MM.1S (cell line): ENCODE data around the gene WDFY1.

Experiments
- DNase-seq: peaks from one replicate; pipeline ENCODE4 v3.0.0-alpha.2; 2015
- H2AFZ ChIP-seq: fragments of 300-600 bp; sonication (generic); 2 replicates; pipeline ENCODE4 v1.6.0; 2016; ENCODE audit warnings: antibody characterized with exemption, low read length
- H3F3A ChIP-seq: fragments of 300-600 bp; sonication (generic); 2 replicates; pipeline ENCODE4 v1.6.1; 2016; ENCODE audit warnings: mild to moderate bottlenecking, antibody characterized with exemption, low read length, moderate library complexity, mixed read lengths; ENCODE audit not compliant: insufficient read depth
- H3K27ac ChIP-seq: fragments of 300-600 bp; sonication (generic); 2 replicates; pipeline ENCODE4 v1.5.1; 2016; ENCODE audit warnings: mild to moderate bottlenecking, low read length
- H3K27me3 ChIP-seq: fragments of 300-600 bp; sonication (generic); replicated peaks from 2 replicates; pipeline ENCODE4 v1.6.0; 2016; ENCODE audit warnings: low read length; ENCODE audit not compliant: insufficient read depth
- H3K36me3 ChIP-seq: fragments of 300-600 bp; sonication (generic); replicated peaks from 2 replicates; pipeline ENCODE4 v1.6.1; 2016; ENCODE audit warnings: mild to moderate bottlenecking, low read length, mixed read lengths; ENCODE audit not compliant: insufficient read depth
- H3K4me1 ChIP-seq: fragments of 300-600 bp; sonication (generic); 2 replicates; pipeline ENCODE4 v1.6.1; 2016; ENCODE audit warnings: low read length, mixed read lengths
- H3K4me2 ChIP-seq: fragments of 300-600 bp; sonication (generic); 2 replicates; pipeline ENCODE4 v1.6.0; 2016; ENCODE audit warnings: low read depth, low read length
- H3K4me3 ChIP-seq: fragments of 300-600 bp; sonication (generic); 2 replicates; pipeline ENCODE4 v1.5.1; 2016; ENCODE audit warnings: low read length, mixed read lengths
- H3K79me2 ChIP-seq: fragments of 300-600 bp; sonication (generic); 2 replicates; pipeline ENCODE4 v1.6.1; 2016; ENCODE audit warnings: mixed run types, low read length, mixed read lengths
- H3K9ac ChIP-seq: fragments of 300-600 bp; sonication (generic); 2 replicates; pipeline ENCODE4 v1.6.1; 2016; ENCODE audit warnings: low read length, mixed read lengths
- H3K9me2 ChIP-seq: fragments of 300-600 bp; sonication (generic); replicated peaks from 2 replicates; pipeline ENCODE4 v1.6.1; 2016; ENCODE audit warnings: mild to moderate bottlenecking, low read length, mixed read lengths; ENCODE audit not compliant: insufficient read depth
- H3K9me3 ChIP-seq: fragments of 300-600 bp; sonication (generic); replicated peaks from 2 replicates; pipeline ENCODE4 v1.6.1; 2016; ENCODE audit warnings: mild to moderate bottlenecking, low read length, mixed read lengths; ENCODE audit not compliant: insufficient read depth
- H4K20me1 ChIP-seq: fragments of 300-600 bp; sonication (generic); 2 replicates; pipeline ENCODE4 v1.6.1; 2016; ENCODE audit warnings: mild to moderate bottlenecking, low read length, moderate library complexity, mixed read lengths; ENCODE audit not compliant: insufficient read depth
- CTCF ChIP-seq: fragments of 300-600 bp; sonication (generic); IDR thresholded peaks from 2 replicates; pipeline ENCODE4 v1.5.1; 2016; ENCODE audit warnings: antibody characterized with exemption, low read length, mixed read lengths
- EZH2 ChIP-seq: fragments of 300-600 bp; sonication (generic); optimal IDR thresholded peaks from 2 replicates; pipeline ENCODE3; 2017; ENCODE audit warnings: low read depth, mild to moderate bottlenecking, antibody characterized with exemption, low read length, mixed read lengths
- EZH2phosphoT487 ChIP-seq: fragments of 300-600 bp; sonication (generic); IDR thresholded peaks from 2 replicates; pipeline ENCODE4 v1.6.1; 2018; ENCODE audit warnings: antibody characterized with exemption, low read length

The WDFY1 gene

GRCh38 chr2:223909001-223909741, 36.0 kb downstream of the WDFY1 start:
- no peaks in the 10 kb centered on the region for H3F3A ChIP-seq
- no peaks in the 10 kb centered on the region for H3K27me3 ChIP-seq
- no peaks in the 10 kb centered on the region for H3K9me2 ChIP-seq
- no peak overlapping the region for H3K9ac ChIP-seq
- no peak for TF ChIP-seq CTCF
- no peak for TF ChIP-seq EZH2phosphoT487
- no peak for TF ChIP-seq EZH2
- no peaks in the 10 kb centered on the region for H4K20me1 ChIP-seq
- no peaks in the 10 kb centered on the region for H3K79me2 ChIP-seq
- DNase-seq, result no peak
- no peaks in the 10 kb centered on the region for H3K36me3 ChIP-seq
- H3K9me3 ChIP-seq, result no peaks in the 10 kb centered on the region
- no peak overlapping the region for H3K4me3 ChIP-seq
- H2AFZ ChIP-seq, result no peak overlapping the region
- no peak overlapping the region for H3K27ac ChIP-seq
- H3K4me2 ChIP-seq, result no peak overlapping the region
- no peaks in the 10 kb centered on the region for H3K4me1 ChIP-seq

- Histone ChIP-seq H3F3A (no peaks in the 10 kb centered on the region), H3K9ac (no peak overlapping the region), H3K4me3 (no peak overlapping the region), H3K79me2 (no peaks in the 10 kb centered on the region), H3K9me3 (no peaks in the 10 kb centered on the region), H3K27ac (no peak overlapping the region), H3K27me3 (no peaks in the 10 kb centered on the region), H4K20me1 (no peaks in the 10 kb centered on the region), H3K9me2 (no peaks in the 10 kb centered on the region), H3K4me2 (no peak overlapping the region), H2AFZ (no peak overlapping the region), H3K4me1 (no peaks in the 10 kb centered on the region), H3K36me3 (no peaks in the 10 kb centered on the region)
- no peak for DNase-seq
- TF ChIP-seq EZH2, result no peak
- no peak for TF ChIP-seq CTCF
- no peak for TF ChIP-seq EZH2phosphoT487
These were observed 36.7 kb downstream of the WDFY1 start for GRCh38 chr2:223908304-223908998.

GRCh38 chr2:223905996-223906395, 39.1 kb downstream of the WDFY1 start:
- no peak for DNase-seq
- no peak overlapping the region for H2AFZ ChIP-seq
- H3K9ac ChIP-seq, result no peak overlapping the region
- H3K9me3 ChIP-seq, result no peaks in the 10 kb centered on the region
- no peaks in the 10 kb centered on the region for H3K9me2 ChIP-seq
- H3K36me3 ChIP-seq, result no peaks in the 10 kb centered on the region
- no peak overlapping the region for H3K4me2 ChIP-seq
- TF ChIP-seq EZH2, result no peak
- no peak for TF ChIP-seq EZH2phosphoT487
- TF ChIP-seq CTCF, result no peak
- no peaks in the 10 kb centered on the region; the same call in 1 of the 2 replicates for H3F3A ChIP-seq
- peaks cover 10% of the 10 kb centered on the region for H3K4me1 ChIP-seq
- H3K79me2 ChIP-seq, result no peaks in the 10 kb centered on the region
- H4K20me1 ChIP-seq, result no peaks in the 10 kb centered on the region
- H3K4me3 ChIP-seq, result no peak overlapping the region
- no peaks in the 10 kb centered on the region for H3K27me3 ChIP-seq
- H3K27ac ChIP-seq, result no peak overlapping the region
